ENCODE measurements around the gene UTP4.
A peak's percentile ranks its signal among the peaks of the same experiment; 100 is the strongest.

UTP4 gene

GRCh38 chr16:69204172-69204571 is 71.7 kb downstream of the UTP4 start:
- H3K27ac ChIP-seq, result no peak overlapping the region
- no peak for TF ChIP-seq ZFX (IDR thresholded peaks at IDR 0.05)
- TF ChIP-seq, protein P1, sequence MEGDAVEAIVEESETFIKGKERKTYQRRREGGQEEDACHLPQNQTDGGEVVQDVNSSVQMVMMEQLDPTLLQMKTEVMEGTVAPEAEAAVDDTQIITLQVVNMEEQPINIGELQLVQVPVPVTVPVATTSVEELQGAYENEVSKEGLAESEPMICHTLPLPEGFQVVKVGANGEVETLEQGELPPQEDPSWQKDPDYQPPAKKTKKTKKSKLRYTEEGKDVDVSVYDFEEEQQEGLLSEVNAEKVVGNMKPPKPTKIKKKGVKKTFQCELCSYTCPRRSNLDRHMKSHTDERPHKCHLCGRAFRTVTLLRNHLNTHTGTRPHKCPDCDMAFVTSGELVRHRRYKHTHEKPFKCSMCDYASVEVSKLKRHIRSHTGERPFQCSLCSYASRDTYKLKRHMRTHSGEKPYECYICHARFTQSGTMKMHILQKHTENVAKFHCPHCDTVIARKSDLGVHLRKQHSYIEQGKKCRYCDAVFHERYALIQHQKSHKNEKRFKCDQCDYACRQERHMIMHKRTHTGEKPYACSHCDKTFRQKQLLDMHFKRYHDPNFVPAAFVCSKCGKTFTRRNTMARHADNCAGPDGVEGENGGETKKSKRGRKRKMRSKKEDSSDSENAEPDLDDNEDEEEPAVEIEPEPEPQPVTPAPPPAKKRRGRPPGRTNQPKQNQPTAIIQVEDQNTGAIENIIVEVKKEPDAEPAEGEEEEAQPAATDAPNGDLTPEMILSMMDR (conservative IDR thresholded peaks at IDR 0.05), result no peak

DNA sequence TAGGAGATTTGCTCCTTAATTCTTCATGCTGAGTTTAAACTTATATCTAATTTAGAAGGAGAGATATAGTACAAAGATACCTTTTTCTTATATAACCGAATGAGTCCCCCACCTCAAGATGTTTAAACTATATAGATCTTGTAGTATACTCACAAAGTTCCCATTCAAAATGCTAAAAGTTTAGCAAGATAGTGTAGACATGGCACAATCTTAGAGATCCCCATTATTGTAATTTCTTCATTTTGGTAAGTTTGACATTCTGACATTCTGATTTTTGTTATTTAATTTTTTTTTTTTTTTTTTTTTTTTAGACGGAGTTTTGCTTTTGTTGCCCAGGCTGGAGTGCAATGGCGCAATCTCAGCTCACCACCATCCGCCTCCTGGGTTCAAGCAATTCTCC is 77.3 kb downstream of the UTP4 start:
- H3K27ac ChIP-seq, result no peak overlapping the region
- TF ChIP-seq ZFX (IDR thresholded peaks at IDR 0.05), result no peak
- TF ChIP-seq, protein P1 (conservative IDR thresholded peaks at IDR 0.05), result no peak

- H3K27ac ChIP-seq, result peak overlapping the region; percentile 79
- TF ChIP-seq, protein P1 (conservative IDR thresholded peaks at IDR 0.05), result no peak
- TF ChIP-seq ZFX (IDR thresholded peaks at IDR 0.05), result no peak
These were observed 85.0 kb downstream of the UTP4 start for GRCh38 chr16:69217433-69217832.

All from C4-2B (cell line).